DND-41 (cell line): Measurements from ENCODE around the gene MAP6.

ENCODE experiments used
- CTCF ChIP-seq: IDR thresholded peaks from 2 replicates; pipeline ENCODE4 v1.5.1; 2012; ENCODE audit warnings: borderline replicate concordance, low read length, moderate library complexity, mild to moderate bottlenecking; ENCODE audit not compliant: poor library complexity, severe bottlenecking; ENCODE audit errors: extremely low read depth
- EZH2 ChIP-seq: IDR thresholded peaks from 3 replicates; pipeline ENCODE4 v1.6.1; 2012; ENCODE audit warnings: borderline replicate concordance, low read depth, mild to moderate bottlenecking, moderate library complexity, low read length, inconsistent platforms; ENCODE audit not compliant: severe bottlenecking

- TF ChIP-seq CTCF: no peak
- no peak for TF ChIP-seq EZH2
Measured at GRCh38 chr11:75627906-75628668, 40.8 kb downstream of the MAP6 start.
